SU-DHL-6 (cell line): ENCODE data around the gene HAO2.

ENCODE experiments used
- H2AFZ ChIP-seq: fragments of 200-600 bp; sonication (generic); 2 replicates; pipeline ENCODE4 v1.6.1; 2014; ENCODE audit warnings: low read depth, mild to moderate bottlenecking, moderate library complexity, mixed read lengths, antibody characterized with exemption, low read length; ENCODE audit not compliant: severe bottlenecking
- H3F3A ChIP-seq: fragments of 200-600 bp; shearing (Covaris generic); 2 replicates; pipeline ENCODE4 v1.6.0; 2016; ENCODE audit warnings: antibody characterized with exemption, mild to moderate bottlenecking; ENCODE audit not compliant: insufficient read depth
- H3K27ac ChIP-seq: fragments of 200-600 bp; sonication (generic); 2 replicates; pipeline ENCODE4 v1.5.1; 2016; ENCODE audit warnings: low read depth, mild to moderate bottlenecking, low read length, moderate library complexity, mixed read lengths
- H3K27me3 ChIP-seq: fragments of 200-600 bp; sonication (generic), shearing (Covaris generic); 2 replicates; pipeline ENCODE4 v1.6.0; 2014; ENCODE audit warnings: mild to moderate bottlenecking, low read length
- H3K36me3 ChIP-seq: fragments of 200-600 bp; sonication (generic); 2 replicates; pipeline ENCODE4 v1.6.1; 2014; ENCODE audit warnings: mild to moderate bottlenecking, low read length, mixed read lengths
- H3K4me2 ChIP-seq: fragments of 300-600, 200-600 bp; shearing (Covaris generic), sonication (generic); 2 replicates; pipeline ENCODE4 v1.6.0; 2014; ENCODE audit warnings: low read length, low read depth, mild to moderate bottlenecking; ENCODE audit not compliant: poor library complexity, severe bottlenecking
- H3K4me3 ChIP-seq: fragments of 200-600 bp; sonication (generic); 2 replicates; pipeline ENCODE4 v1.5.1; 2014; ENCODE audit warnings: antibody characterized with exemption, low read length, mild to moderate bottlenecking, mixed read lengths; ENCODE audit not compliant: insufficient read depth, poor library complexity, severe bottlenecking
- H3K79me2 ChIP-seq: fragments of 200-600 bp; sonication (generic); 2 replicates; pipeline ENCODE4 v1.6.1; 2014; ENCODE audit warnings: mild to moderate bottlenecking, low read length, moderate library complexity; ENCODE audit not compliant: insufficient read depth
- H3K9ac ChIP-seq: fragments of 200-600 bp; sonication (generic); 2 replicates; pipeline ENCODE4 v1.7.0; 2014; ENCODE audit warnings: mild to moderate bottlenecking, low read length
- H3K9me2 ChIP-seq: fragments of 200-600 bp; sonication (generic); replicated peaks from 2 replicates; pipeline ENCODE4 v1.6.1; 2014; ENCODE audit warnings: low read length; ENCODE audit not compliant: insufficient read depth
- H3K9me3 ChIP-seq: fragments of 200-600 bp; sonication (generic); 2 replicates; pipeline ENCODE4 v1.6.1; 2014; ENCODE audit warnings: low read length, mixed read lengths; ENCODE audit not compliant: insufficient read depth
- H4K20me1 ChIP-seq: fragments of 200-600 bp; sonication (generic); 2 replicates; pipeline ENCODE4 v1.6.1; 2014; ENCODE audit warnings: low read depth, mild to moderate bottlenecking, antibody characterized with exemption, low read length, moderate library complexity, mixed read lengths
- CTCF ChIP-seq: fragments of 200-600 bp; sonication (generic); IDR thresholded peaks from one replicate; pipeline ENCODE4 v1.5.1; 2017; ENCODE audit warnings: antibody characterized with exemption, mild to moderate bottlenecking, low read length, moderate library complexity; ENCODE audit not compliant: insufficient read depth, poor library complexity, severe bottlenecking
- EZH2phosphoT487 ChIP-seq: fragments of 200-600 bp; sonication (generic), shearing (Covaris generic); conservative IDR thresholded peaks from 2 replicates; pipeline ENCODE4 v1.6.1; 2018; ENCODE audit warnings: mild to moderate bottlenecking, antibody characterized with exemption, low read length, moderate library complexity, mixed read lengths

Gene HAO2

GRCh38 chr1:119351997-119352396 is 16.6 kb upstream of the HAO2 start:
- H3K4me2 ChIP-seq, result no peak overlapping the region
- H3K9me2 ChIP-seq, result no peaks in the 10 kb centered on the region
- no peak overlapping the region for H3K9ac ChIP-seq
- H3K9me3 ChIP-seq, result no peaks in the 10 kb centered on the region
- no peak overlapping the region for H3K27ac ChIP-seq
- no peaks in the 10 kb centered on the region for H3K79me2 ChIP-seq
- H3K36me3 ChIP-seq, result no peaks in the 10 kb centered on the region
- no peak for TF ChIP-seq CTCF
- TF ChIP-seq EZH2phosphoT487, result no peak
- H4K20me1 ChIP-seq, result no peaks in the 10 kb centered on the region
- no peaks in the 10 kb centered on the region for H3F3A ChIP-seq
- no peaks in the 10 kb centered on the region for H3K27me3 ChIP-seq
- no peak overlapping the region for H2AFZ ChIP-seq
- no peak overlapping the region for H3K4me3 ChIP-seq

- Histone ChIP-seq H3K4me2 (no peak overlapping the region), H4K20me1 (no peaks in the 10 kb centered on the region), H3K79me2 (no peaks in the 10 kb centered on the region), H3K27me3 (no peaks in the 10 kb centered on the region), H3F3A (no peaks in the 10 kb centered on the region), H3K9me3 (no peaks in the 10 kb centered on the region), H3K36me3 (no peaks in the 10 kb centered on the region), H2AFZ (no peak overlapping the region), H3K9me2 (no peaks in the 10 kb centered on the region), H3K4me3 (no peak overlapping the region), H3K9ac (no peak overlapping the region), H3K27ac (no peak overlapping the region)
- TF ChIP-seq EZH2phosphoT487 (no peak), CTCF (no peak)
These were observed 14.7 kb upstream of the HAO2 start for GRCh38 chr1:119353836-119354235.

GRCh38 chr1:119358636-119359035 is 9.9 kb upstream of the HAO2 start:
- H2AFZ ChIP-seq, result no peak overlapping the region
- H3K9me2 ChIP-seq, result no peaks in the 10 kb centered on the region
- H3K36me3 ChIP-seq, result no peaks in the 10 kb centered on the region
- TF ChIP-seq CTCF (no peak), EZH2phosphoT487 (no peak)
- H4K20me1 ChIP-seq, result no peaks in the 10 kb centered on the region
- H3K4me3 ChIP-seq, result no peak overlapping the region
- no peaks in the 10 kb centered on the region for H3F3A ChIP-seq
- no peak overlapping the region for H3K9ac ChIP-seq
- H3K79me2 ChIP-seq, result no peaks in the 10 kb centered on the region
- no peaks in the 10 kb centered on the region for H3K27me3 ChIP-seq
- H3K9me3 ChIP-seq, result no peaks in the 10 kb centered on the region
- no peak overlapping the region for H3K4me2 ChIP-seq
- H3K27ac ChIP-seq, result no peak overlapping the region
